HTERT RPE-1 (cell line): ENCODE data around the gene CLDND2.

Experiments used
- in situ Hi-C: fragments of 300-500 bp; cut with MboI; formaldehyde crosslinking; loops from 4 replicates; pipeline ENCODE4 v1.14.3; 2020; ENCODE audit warnings: low sequenced_read_pairs

Gene CLDND2

DNA sequence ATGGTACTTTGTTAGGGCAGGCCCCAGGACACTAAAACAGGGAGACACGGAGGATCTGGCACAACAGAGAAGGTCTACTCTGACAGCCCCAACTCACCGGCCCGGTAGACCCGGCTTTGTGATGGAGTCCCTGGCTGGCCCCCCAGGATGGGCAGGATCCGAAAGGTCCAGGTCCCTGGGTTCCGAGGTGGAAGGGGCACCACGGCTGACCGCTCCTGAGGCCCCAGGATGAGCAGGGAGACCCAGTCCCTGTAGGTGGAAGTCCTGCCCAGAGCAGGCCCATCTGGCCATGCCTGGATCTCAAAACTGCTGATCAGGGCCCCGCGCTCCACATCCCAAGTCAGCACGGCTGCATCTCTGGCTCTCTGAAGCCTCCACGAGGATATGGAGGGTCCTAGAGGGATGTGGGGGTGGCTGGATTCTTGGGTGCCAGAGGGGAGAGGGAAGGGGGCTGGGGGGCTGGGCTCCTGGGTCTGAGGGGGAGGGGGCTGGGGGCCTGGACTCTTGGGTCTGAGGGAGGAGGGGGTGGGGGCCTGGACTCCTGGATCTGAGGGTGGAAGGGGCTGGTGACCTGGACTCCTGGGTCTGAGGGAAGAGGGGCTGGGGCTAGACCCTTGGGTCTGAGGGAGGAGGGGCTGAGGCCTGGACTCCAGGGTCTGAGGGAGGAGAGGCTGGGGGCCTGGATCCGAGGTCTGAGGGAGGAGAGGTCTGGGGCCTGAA is 31.5 kb downstream of the CLDND2 start:
- in situ Hi-C loops = no loop called here

- in situ Hi-C loops = no loop called here
Measured at GRCh38 chr19:51333836-51334460, 34.9 kb downstream of the CLDND2 start.

DNA sequence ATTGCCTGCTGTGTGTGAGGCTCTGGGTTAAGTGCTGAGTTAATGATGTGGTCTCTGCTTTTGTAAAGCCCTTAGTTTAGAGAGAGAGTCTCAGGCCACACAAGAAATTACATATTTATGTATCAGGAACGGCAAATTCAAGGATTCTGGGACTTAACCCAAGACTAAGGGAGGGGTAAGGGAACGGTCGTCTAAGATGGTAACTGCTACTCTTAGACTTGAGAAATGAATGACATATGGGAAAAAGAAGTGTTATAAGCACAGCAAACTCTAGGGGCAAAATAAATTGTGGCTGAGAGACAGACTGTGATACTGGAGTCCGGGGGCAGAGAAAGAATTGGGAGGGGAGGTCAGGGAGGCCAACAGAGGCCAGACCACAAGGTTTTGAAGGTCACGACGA is 37.1 kb downstream of the CLDND2 start:
- in situ Hi-C loops = no loop called here

- in situ Hi-C loops = no loop called here
Measured at GRCh38 chr19:51331193-51331592, 37.6 kb downstream of the CLDND2 start.

DNA sequence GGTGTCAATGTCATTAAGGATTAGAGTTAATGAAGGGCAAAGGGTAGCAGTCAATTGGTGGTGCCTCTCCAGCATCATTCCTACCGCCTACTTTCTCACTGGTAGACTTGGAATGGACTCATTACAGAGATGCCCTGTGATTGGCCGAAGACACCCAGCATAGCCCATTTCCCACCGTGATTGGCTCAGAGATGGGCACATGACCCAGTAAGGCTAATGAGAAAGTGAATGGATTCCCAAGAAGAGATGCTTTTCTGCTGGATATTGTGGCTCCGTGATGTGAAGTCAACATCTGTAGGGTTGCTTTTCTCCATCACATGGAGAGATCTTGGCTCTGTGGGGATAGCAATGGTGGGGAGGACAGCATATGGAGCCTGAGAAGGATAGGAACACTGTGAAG is 38.4 kb downstream of the CLDND2 start:
- in situ Hi-C loops = no loop called here

DNA sequence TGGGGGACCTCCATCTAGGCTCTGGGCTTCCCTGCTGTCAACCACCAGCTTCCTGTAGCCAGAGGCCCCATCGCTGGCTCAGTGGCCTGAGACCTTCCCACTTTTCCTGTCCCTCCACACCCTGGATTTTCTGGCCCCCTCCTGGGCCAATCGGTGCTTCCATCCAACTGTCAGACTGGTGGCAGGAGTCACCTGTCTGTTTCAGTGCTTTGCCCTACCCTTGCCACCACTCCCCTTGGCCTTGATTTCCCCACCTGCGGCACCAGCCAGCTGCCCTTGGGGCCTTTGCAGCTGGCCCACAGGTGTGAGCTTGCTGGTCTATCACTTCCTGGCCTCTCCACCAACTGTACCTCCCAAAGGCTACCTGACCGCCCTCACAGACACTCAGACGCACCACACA is 39.4 kb downstream of the CLDND2 start:
- in situ Hi-C loops = no loop called here

DNA sequence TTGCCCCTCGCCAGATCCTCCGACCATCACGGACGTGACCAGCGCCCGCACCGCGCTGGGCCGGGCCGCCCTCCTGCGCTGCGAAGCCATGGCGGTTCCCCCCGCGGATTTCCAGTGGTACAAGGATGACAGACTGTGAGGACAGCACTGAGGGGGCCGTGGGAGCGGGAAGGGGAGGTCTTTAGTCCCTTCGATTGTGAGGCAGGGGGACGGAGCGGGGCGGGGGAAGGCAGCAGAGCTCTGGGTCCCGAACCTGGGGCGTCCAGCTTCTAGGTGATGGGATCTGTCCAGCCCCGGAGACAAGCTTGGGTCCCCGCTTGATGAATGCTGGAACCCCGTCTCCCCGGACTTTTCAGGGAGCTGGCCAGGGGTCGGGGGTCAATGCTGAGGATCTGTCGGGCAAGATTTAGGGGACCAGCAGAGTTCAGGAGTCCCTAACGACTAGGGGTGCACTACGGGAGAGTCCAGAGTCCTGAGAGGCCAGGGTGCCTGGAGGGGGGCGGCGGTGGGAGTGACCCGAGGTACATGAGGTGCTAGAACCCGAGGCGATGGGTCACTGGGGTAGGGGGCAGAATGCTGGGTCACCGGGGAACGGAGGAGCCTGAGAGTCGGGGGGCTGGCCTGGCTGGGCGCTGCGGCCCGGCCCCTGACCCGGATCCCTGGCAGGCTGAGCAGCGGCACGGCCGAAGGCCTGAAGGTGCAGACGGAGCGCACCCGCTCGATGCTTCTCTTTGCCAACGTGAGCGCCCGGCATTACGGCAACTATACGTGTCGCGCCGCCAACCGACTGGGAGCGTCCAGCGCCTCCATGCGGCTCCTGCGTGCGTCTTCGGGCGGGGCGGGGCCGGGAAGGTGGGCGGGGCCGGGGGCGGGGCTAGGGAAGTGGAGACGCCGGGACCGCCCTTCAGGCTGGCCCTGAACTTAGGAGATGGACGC is 41.5 kb downstream of the CLDND2 start:
- in situ Hi-C loops = no loop called here

DNA sequence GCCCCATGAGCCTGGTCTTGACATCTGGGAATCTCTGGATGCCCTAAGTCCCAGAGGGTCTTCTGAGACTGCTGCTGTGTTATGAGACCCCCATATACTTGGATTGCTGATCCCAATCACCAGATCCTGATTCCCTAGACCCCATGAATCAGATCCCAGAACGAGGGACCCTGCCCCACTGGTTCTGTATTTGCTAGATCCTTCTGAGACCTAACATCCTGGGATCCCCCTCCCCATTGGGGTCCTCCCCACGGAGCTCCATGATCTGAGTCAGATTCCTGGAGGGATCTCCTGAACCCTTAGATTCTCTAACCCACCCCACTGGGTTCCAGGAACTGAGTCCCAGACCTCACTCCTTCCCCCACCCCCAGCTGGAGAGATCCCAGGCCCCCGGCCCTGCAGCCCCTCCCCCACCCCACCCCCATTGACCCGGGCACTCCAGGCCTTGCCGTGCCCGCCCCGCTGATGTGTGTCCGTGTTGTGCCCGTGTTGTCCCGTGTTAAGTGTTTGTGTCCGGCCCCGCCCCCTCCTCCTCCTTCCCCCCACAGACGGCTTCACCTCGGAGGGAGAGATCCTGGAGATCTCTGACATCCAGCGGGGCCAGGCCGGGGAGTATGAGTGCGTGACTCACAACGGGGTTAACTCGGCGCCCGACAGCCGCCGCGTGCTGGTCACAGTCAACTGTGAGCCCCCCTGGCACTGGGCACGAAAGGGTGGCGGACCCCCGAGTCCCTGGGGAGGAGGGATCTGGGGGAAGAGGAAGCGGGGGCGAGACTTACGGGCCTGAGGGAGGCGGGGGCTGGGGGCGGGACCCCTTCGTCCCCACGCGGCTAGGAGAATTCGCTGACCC is 42.4 kb downstream of the CLDND2 start:
- in situ Hi-C loops = no loop called here

DNA sequence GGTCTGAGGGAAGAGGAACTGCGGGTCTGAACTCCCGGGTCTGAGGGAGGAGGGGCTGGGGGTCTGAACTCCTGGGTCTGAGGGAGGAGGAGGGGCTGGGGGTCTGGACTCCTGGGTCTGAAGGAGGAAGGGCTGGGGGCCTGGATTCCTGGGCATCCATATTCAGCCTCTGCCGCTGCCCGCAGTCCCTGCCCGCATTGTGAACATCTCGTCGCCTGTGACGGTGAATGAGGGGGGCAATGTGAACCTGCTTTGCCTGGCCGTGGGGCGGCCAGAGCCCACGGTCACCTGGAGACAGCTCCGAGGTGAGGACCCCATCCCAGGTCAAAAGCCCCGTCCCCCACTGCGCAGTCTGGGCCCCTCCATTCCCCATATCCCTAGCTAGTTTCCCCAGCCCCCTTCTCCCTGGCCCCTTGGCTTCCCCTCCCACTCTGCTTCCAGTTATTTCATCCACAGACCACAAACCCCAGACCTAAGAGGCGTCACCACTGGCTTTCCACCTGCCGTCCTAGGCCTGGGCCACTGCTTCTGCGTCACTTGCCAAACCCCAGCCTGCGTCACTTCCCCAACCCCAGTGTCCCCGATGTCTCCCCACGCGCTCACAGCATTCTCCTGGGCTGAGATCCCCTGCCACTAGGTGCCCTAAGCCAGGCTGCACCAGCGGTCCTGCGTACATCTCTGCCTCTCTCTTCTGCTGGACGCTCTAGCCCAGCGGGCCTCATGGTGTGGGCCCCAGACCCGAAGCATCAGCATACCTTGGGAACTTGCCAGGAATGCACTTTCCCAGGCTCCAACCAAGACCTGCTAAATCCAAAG is 43.4 kb downstream of the CLDND2 start:
- in situ Hi-C loops = no loop called here

DNA sequence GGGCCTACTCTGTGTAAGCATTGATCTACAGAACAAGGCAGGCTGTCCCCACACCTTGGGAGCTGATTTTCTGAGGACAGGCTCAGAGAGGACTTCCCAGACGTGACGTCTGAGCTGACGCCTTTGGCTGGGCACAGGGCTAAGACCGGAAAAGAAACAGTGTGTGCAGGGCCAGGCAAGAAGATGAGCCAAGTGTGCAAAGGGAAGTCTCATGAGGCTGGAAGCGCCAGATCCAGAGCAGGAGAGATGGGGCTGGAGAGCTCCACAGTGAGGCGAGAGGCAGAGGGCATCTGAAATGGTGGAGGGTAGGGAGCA is 44.7 kb downstream of the CLDND2 start:
- in situ Hi-C loops = no loop called here

DNA sequence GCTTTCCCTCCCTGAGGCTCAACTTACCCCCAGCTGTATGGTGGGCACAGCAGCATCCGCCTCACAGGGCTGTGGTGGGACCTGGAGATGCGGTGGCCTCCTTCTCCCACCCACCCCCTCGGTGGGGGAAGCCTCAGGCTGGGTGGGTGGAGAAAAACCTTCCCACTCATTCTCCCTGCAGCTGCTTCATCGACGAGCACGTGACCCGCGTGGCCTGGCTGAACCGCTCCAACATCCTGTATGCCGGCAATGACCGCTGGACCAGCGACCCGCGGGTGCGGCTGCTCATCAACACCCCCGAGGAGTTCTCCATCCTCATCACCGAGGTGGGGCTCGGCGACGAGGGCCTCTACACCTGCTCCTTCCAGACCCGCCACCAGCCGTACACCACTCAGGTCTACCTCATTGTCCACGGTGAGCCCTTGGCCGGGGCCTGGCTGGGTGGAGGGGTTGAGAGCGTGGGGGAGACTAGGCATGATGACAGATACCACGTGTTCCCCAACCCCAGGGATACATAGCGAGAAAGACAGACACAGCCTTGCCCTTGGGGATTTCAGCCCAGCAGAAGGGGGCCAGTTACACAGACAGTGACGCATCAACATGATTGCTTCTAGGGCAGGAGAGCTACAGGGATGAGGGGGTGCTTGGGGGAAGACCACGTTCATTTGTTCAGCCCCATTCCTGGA is 45.2 kb downstream of the CLDND2 start:
- in situ Hi-C loops = no loop called here

- in situ Hi-C loops = no loop called here
Measured at GRCh38 chr19:51321799-51322198, 47.0 kb downstream of the CLDND2 start.

DNA sequence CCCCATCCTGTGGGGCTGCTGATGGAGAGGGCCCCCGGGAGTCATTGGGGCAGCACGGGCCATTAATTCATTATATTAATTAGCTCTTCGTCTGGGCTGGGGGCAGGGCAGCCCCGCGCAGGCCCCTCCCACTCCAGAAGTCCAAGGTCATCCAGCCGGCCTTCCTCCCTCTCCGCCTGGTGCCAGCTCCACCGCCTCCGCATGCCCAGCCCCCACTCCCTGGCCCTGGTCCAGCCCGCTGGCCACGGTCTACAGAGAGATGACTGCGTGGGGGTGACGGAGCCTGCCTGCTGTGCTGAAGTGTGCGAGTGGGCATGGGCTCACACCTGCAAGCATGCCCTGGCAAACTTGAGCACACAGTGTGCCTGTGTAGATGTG is 48.5 kb downstream of the CLDND2 start:
- in situ Hi-C loops = no loop called here

DNA sequence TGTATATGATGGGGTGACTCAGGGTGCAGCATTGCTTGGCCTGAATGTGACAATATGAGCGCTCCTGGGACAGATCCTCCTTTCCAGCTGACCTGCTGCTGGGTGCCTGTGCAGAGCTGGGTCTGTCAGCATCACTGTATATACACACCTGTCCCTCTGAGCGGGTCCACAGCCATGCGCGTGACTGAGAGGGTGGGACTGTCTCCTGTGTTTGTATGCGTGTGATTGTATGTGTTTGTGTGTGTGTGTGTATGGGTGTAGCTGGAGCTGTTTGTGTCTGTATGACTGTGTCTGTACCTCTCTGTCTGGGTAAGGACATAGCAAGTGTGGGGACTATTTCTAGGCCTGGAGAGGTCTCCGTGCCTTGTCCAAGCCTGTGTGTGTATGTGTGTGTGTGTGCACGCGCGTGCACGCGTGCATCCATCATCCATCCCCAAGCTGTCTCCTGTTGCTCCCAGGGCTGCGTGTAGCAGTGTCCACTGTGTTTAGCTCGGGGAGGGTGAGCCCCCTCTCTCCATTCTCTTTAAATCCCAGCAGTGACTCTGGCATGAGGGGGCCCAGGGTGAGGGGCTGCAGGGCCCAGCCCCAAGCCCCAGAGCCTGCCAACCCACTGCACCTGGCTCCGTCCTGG is 49.0 kb downstream of the CLDND2 start:
- in situ Hi-C loops = no loop called here

GRCh38 chr19:51318687-51319648 is 49.8 kb downstream of the CLDND2 start:
- in situ Hi-C loops = no loop called here

GRCh38 chr19:51317968-51318367 is 50.8 kb downstream of the CLDND2 start:
- in situ Hi-C loops = no loop called here

GRCh38 chr19:51317376-51317775 is 51.4 kb downstream of the CLDND2 start:
- in situ Hi-C loops = no loop called here
